ENCODE data around the gene HLA-E. TPM values are rescaled to one million over a fixed set of nuclear protein-coding genes. Genes with fewer than 3 reads are reported as not detected.
A peak's percentile ranks its signal among the peaks of the same experiment; 100 is the strongest.

The HLA-E gene
- total and polyA plus RNA-seq, 2 experiments from 2014 or later = 15.6 to 36.0 TPM

DNA sequence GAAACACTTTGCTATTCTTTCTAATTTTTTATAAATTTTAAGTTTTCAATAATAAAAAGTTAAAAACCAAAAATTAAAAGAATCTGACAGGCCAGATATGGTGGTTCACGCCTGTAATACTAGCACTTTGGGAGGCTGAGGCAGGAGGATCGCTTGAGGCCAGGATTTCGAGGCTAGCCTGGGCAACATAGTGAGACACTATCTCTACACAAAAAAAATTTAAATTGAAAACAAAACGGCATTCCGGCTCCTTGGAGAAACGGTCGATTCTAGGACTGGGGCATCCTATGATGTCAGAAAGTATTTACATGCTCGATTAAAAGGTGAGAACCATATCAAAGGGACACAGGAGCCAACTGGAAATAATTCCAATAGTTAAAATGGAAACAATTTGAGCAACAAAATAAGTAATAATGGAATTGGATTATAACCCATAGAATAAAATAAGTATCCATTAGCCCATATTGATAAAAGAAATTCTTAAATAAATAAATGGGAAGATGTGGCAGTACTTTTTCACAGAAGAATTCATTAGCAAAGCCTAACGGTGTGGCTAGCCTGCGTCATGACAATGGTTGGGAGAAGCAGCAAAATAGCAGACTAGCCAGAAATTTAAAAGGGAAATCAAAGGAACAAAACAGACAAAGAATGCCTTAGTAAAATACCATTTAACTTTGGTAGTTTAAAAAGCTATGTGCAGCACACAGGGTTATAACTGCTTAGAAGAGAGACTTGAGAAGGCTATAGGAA, 21.3 kb downstream of the HLA-E start (continued):
- TF ChIP-seq, protein P1, sequence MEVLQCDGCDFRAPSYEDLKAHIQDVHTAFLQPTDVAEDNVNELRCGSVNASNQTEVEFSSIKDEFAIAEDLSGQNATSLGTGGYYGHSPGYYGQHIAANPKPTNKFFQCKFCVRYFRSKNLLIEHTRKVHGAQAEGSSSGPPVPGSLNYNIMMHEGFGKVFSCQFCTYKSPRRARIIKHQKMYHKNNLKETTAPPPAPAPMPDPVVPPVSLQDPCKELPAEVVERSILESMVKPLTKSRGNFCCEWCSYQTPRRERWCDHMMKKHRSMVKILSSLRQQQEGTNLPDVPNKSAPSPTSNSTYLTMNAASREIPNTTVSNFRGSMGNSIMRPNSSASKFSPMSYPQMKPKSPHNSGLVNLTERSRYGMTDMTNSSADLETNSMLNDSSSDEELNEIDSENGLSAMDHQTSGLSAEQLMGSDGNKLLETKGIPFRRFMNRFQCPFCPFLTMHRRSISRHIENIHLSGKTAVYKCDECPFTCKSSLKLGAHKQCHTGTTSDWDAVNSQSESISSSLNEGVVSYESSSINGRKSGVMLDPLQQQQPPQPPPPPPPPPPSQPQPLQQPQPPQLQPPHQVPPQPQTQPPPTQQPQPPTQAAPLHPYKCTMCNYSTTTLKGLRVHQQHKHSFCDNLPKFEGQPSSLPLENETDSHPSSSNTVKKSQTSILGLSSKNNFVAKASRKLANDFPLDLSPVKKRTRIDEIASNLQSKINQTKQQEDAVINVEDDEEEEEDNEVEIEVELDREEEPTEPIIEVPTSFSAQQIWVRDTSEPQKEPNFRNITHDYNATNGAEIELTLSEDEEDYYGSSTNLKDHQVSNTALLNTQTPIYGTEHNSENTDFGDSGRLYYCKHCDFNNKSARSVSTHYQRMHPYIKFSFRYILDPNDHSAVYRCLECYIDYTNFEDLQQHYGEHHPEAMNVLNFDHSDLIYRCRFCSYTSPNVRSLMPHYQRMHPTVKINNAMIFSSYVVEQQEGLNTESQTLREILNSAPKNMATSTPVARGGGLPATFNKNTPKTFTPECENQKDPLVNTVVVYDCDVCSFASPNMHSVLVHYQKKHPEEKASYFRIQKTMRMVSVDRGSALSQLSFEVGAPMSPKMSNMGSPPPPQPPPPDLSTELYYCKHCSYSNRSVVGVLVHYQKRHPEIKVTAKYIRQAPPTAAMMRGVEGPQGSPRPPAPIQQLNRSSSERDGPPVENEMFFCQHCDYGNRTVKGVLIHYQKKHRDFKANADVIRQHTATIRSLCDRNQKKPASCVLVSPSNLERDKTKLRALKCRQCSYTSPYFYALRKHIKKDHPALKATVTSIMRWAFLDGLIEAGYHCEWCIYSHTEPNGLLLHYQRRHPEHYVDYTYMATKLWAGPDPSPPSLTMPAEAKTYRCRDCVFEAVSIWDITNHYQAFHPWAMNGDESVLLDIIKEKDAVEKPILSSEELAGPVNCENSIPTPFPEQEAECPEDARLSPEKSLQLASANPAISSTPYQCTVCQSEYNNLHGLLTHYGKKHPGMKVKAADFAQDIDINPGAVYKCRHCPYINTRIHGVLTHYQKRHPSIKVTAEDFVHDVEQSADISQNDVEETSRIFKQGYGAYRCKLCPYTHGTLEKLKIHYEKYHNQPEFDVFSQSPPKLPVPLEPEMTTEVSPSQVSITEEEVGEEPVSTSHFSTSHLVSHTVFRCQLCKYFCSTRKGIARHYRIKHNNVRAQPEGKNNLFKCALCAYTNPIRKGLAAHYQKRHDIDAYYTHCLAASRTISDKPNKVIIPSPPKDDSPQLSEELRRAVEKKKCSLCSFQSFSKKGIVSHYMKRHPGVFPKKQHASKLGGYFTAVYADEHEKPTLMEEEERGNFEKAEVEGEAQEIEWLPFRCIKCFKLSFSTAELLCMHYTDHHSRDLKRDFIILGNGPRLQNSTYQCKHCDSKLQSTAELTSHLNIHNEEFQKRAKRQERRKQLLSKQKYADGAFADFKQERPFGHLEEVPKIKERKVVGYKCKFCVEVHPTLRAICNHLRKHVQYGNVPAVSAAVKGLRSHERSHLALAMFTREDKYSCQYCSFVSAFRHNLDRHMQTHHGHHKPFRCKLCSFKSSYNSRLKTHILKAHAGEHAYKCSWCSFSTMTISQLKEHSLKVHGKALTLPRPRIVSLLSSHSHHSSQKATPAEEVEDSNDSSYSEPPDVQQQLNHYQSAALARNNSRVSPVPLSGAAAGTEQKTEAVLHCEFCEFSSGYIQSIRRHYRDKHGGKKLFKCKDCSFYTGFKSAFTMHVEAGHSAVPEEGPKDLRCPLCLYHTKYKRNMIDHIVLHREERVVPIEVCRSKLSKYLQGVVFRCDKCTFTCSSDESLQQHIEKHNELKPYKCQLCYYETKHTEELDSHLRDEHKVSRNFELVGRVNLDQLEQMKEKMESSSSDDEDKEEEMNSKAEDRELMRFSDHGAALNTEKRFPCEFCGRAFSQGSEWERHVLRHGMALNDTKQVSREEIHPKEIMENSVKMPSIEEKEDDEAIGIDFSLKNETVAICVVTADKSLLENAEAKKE (CRISPR knock-in tag; IDR thresholded peaks at IDR 0.05) = no peak
- no peak for TF ChIP-seq EZH2 (IDR thresholded peaks at IDR 0.05; ENCODE audit: low read depth, unreplicated experiment)

DNA sequence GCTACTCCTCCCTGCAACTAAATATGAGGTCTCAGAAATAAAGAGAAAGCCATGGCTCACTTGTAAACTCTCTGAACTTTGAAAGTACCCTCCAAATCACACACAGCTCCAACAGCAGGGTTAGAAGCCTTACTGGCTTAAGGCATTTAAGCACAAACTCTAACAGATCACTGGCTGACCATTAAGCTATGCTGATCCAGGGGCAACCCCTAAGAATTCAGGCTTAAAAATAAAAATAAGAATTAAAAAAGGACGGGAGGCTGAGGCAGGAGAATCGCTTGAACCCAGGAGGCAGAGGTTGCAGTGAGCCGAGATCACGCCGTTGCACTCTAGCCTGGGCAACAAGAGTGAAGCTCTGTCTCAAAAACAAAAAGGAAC, 21.8 kb downstream of the HLA-E start:
- Histone ChIP-seq H3F3A (replicated peaks; ENCODE audit: low read depth) (no peaks in the 10 kb centered on the region), H3K27ac (ENCODE audit: low read depth) (no peak overlapping the region), H3K9me2 (ENCODE audit: insufficient read depth) (no peaks in the 10 kb centered on the region), H3K4me2 (no peak overlapping the region), H3K4me1 (ENCODE audit: insufficient read depth) (no peaks in the 10 kb centered on the region), H2AFZ (peak overlapping the region; percentile 10; the same call in 1 of the 2 replicates), H3K79me2 (replicated peaks; ENCODE audit: insufficient read depth) (no peaks in the 10 kb centered on the region), H3K27me3 (ENCODE audit: insufficient read depth) (no peaks in the 10 kb centered on the region), H4K20me1 (replicated peaks; ENCODE audit: insufficient read depth) (no peaks in the 10 kb centered on the region), H3K36me3 (ENCODE audit: insufficient read depth) (no peaks in the 10 kb centered on the region), H3K4me3 (no peak overlapping the region)
- Mint-ChIP-seq H3K27ac (0 out of 2 replicates have a peak overlapping the region, but pooled peaks have one; percentile 33), H3K36me3 (ENCODE audit: low read depth) (no peaks in the 10 kb centered on the region), H3K4me1 (peaks cover 28% of the 10 kb centered on the region), H3K4me3 (no peak overlapping the region), H3K27me3 (ENCODE audit: insufficient read depth, low read depth, poor library complexity) (peaks cover 19% of the 10 kb centered on the region), H3K9me3 (no peaks in the 10 kb centered on the region; the same call in 2 of the 3 replicates)
- DNase-seq (ENCODE audit: low spot score) = no peak
- no peak for ATAC-seq
- TF ChIP-seq ZNF114 (CRISPR knock-in tag; IDR thresholded peaks at IDR 0.05) (no peak), STAT1 (IDR thresholded peaks at IDR 0.05; ENCODE audit: unreplicated experiment) (no peak), EZH2phosphoT487 (IDR thresholded peaks at IDR 0.05; ENCODE audit: unreplicated experiment) (no peak), JUNB (IDR thresholded peaks at IDR 0.05; ENCODE audit: unreplicated experiment) (no peak)
- TF ChIP-seq, protein P2, sequence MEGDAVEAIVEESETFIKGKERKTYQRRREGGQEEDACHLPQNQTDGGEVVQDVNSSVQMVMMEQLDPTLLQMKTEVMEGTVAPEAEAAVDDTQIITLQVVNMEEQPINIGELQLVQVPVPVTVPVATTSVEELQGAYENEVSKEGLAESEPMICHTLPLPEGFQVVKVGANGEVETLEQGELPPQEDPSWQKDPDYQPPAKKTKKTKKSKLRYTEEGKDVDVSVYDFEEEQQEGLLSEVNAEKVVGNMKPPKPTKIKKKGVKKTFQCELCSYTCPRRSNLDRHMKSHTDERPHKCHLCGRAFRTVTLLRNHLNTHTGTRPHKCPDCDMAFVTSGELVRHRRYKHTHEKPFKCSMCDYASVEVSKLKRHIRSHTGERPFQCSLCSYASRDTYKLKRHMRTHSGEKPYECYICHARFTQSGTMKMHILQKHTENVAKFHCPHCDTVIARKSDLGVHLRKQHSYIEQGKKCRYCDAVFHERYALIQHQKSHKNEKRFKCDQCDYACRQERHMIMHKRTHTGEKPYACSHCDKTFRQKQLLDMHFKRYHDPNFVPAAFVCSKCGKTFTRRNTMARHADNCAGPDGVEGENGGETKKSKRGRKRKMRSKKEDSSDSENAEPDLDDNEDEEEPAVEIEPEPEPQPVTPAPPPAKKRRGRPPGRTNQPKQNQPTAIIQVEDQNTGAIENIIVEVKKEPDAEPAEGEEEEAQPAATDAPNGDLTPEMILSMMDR (conservative IDR thresholded peaks at IDR 0.05; ENCODE audit: low read depth in 2 of 2) = no peak
- TF ChIP-seq, protein P1 (CRISPR knock-in tag; IDR thresholded peaks at IDR 0.05) = no peak
